ENCODE results near the gene ARL14EP. TPM values are rescaled to one million over a fixed set of nuclear protein-coding genes. Genes with fewer than 3 reads are reported as not detected.

The ARL14EP gene
- polyA plus RNA-seq (44.5 and 49.5 TPM in 2 replicates), polyA minus RNA-seq (67.2 and 70.7 TPM in 2 replicates)

DNA sequence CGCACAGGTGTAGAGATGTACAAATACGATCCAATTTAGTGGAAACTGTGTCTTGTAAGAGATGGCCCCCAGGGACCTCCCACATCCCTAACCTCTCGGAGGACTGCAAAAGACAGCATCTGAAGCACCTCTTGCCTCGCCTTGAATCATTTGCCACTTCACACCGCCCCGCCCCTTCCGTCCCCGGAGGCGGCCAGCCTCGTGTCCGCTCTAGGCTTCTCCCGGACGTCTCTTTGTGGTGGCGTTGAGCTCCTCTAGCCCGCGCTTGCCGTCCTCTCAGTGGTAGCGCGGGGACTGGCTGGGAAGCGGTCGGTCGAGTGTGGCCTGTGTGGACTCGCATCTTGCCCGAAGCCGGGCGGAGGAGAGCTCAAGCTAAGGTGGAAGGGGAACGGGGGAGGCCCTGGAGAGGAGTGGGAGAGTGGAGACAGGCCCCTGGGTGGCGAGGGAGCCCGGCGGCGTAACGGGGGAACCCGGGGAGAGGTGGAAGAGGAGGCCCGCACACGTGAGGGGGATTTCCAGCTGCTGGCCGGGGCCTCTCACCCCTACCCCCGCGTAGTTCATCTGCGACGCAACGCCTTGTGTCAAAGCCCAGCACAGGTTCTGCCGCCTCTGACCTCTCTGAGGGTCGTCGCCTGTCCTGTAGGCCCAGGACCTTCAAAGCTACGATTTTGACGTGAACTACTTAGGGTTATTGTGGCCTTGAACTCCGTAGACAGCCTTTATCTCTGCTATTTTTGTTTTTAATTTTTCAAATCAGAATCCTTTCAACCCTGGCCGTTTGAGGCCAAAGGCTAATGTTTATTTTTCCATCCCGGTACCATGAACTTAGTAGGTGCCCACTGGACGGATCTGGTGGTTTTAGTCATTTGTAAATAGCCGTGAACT lies at the start of gene ARL14EP:
ARL14EP (plus strand) TSS at position 279 of the 885 bp plus-strand sequence. CDS start 7,845 bp downstream, outside the sequence.
- peak within 1 kb of the TSS; percentile 62 for H2AFZ ChIP-seq (ENCODE audit: low read depth, low read length)
- no peaks in the 10 kb centered on the region for H3K27me3 ChIP-seq (ENCODE audit: insufficient read depth, low read depth, low read length)
- H3K4me2 ChIP-seq (ENCODE audit: low read length), result peak within 1 kb of the TSS; percentile 98
- H3K36me3 ChIP-seq (ENCODE audit: insufficient read depth, low read length), result no peaks in the 10 kb centered on the region
- H3K79me2 ChIP-seq (replicated peaks; ENCODE audit: insufficient read depth, low read length), result peaks cover 45% of the 10 kb centered on the region
- no peaks in the 10 kb centered on the region for H3K9me3 ChIP-seq (ENCODE audit: low read length)
- H3K9ac ChIP-seq (ENCODE audit: low read length), result peak within 1 kb of the TSS; percentile 85
- TF ChIP-seq POLR2AphosphoS5 (IDR thresholded peaks at IDR 0.05) (peak; percentile 97), RAD21 (conservative IDR thresholded peaks at IDR 0.05) (peak; percentile 46), MXI1 (conservative IDR thresholded peaks at IDR 0.05; ENCODE audit: poor library complexity, severe bottlenecking) (peak; percentile 89), EP300 (conservative IDR thresholded peaks at IDR 0.05; ENCODE audit: poor library complexity, severe bottlenecking) (peak; percentile 60), TAF1 (IDR thresholded peaks at IDR 0.05; ENCODE audit: low read depth) (peak; percentile 49), REST (IDR thresholded peaks at IDR 0.05; ENCODE audit: borderline replicate concordance) (peak; percentile 76), SMC3 (conservative IDR thresholded peaks at IDR 0.05; ENCODE audit: poor library complexity) (peak; percentile 54), EZH2 (IDR thresholded peaks at IDR 0.05; ENCODE audit: borderline replicate concordance, insufficient read depth, low read length, poor library complexity, severe bottlenecking) (no peak)
- TF ChIP-seq, protein P1, sequence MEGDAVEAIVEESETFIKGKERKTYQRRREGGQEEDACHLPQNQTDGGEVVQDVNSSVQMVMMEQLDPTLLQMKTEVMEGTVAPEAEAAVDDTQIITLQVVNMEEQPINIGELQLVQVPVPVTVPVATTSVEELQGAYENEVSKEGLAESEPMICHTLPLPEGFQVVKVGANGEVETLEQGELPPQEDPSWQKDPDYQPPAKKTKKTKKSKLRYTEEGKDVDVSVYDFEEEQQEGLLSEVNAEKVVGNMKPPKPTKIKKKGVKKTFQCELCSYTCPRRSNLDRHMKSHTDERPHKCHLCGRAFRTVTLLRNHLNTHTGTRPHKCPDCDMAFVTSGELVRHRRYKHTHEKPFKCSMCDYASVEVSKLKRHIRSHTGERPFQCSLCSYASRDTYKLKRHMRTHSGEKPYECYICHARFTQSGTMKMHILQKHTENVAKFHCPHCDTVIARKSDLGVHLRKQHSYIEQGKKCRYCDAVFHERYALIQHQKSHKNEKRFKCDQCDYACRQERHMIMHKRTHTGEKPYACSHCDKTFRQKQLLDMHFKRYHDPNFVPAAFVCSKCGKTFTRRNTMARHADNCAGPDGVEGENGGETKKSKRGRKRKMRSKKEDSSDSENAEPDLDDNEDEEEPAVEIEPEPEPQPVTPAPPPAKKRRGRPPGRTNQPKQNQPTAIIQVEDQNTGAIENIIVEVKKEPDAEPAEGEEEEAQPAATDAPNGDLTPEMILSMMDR (IDR thresholded peaks at IDR 0.05; ENCODE audit: poor library complexity, severe bottlenecking), result no peak
- H3K4me3 ChIP-seq (ENCODE audit: low read length), result peak within 1 kb of the TSS; percentile 73
- H3K9me2 ChIP-seq (ENCODE audit: insufficient read depth, low read length), result no peaks in the 10 kb centered on the region
- peak within 1 kb of the TSS; percentile 81 for H3K27ac ChIP-seq (ENCODE audit: low read length)
- no peaks in the 10 kb centered on the region for H4K20me1 ChIP-seq (ENCODE audit: insufficient read depth)
- no peaks in the 10 kb centered on the region for H3F3A ChIP-seq (ENCODE audit: insufficient read depth, low read length, poor library complexity, severe bottlenecking)

- H3K4me3 ChIP-seq (ENCODE audit: low read length), result no peak overlapping the region
- H3K9ac ChIP-seq (ENCODE audit: low read length), result no peak overlapping the region
- H2AFZ ChIP-seq (ENCODE audit: low read depth, low read length), result no peak overlapping the region
- no peaks in the 10 kb centered on the region for H4K20me1 ChIP-seq (ENCODE audit: insufficient read depth)
- no peaks in the 10 kb centered on the region for H3K27me3 ChIP-seq (ENCODE audit: insufficient read depth, low read depth, low read length)
- no peaks in the 10 kb centered on the region for H3K9me2 ChIP-seq (ENCODE audit: insufficient read depth, low read length)
- H3K9me3 ChIP-seq (ENCODE audit: low read length), result no peaks in the 10 kb centered on the region
- TF ChIP-seq EZH2 (IDR thresholded peaks at IDR 0.05; ENCODE audit: borderline replicate concordance, insufficient read depth, low read length, poor library complexity, severe bottlenecking) (no peak), TAF1 (IDR thresholded peaks at IDR 0.05; ENCODE audit: low read depth) (no peak), EP300 (conservative IDR thresholded peaks at IDR 0.05; ENCODE audit: poor library complexity, severe bottlenecking) (no peak), SMC3 (conservative IDR thresholded peaks at IDR 0.05; ENCODE audit: poor library complexity) (no peak), REST (IDR thresholded peaks at IDR 0.05; ENCODE audit: borderline replicate concordance) (no peak), POLR2AphosphoS5 (IDR thresholded peaks at IDR 0.05) (no peak), RAD21 (conservative IDR thresholded peaks at IDR 0.05) (no peak), MXI1 (conservative IDR thresholded peaks at IDR 0.05; ENCODE audit: poor library complexity, severe bottlenecking) (no peak)
- TF ChIP-seq, protein P1 (IDR thresholded peaks at IDR 0.05; ENCODE audit: poor library complexity, severe bottlenecking), result no peak
- no peak overlapping the region for H3K27ac ChIP-seq (ENCODE audit: low read length)
- H3K4me2 ChIP-seq (ENCODE audit: low read length), result no peak overlapping the region
- no peaks in the 10 kb centered on the region for H3K36me3 ChIP-seq (ENCODE audit: insufficient read depth, low read length)
- no peaks in the 10 kb centered on the region for H3K79me2 ChIP-seq (replicated peaks; ENCODE audit: insufficient read depth, low read length)
- H3F3A ChIP-seq (ENCODE audit: insufficient read depth, low read length, poor library complexity, severe bottlenecking), result no peaks in the 10 kb centered on the region
Observed at GRCh38 chr11:30277176-30277575, 45.7 kb upstream of the ARL14EP start.

Data from neural cell (in vitro differentiated cells).